SK-N-SH treated with all-trans-retinoic acid at 6 μM for 48 hours (cell line): ENCODE data around the gene POU2F1.

ENCODE experiments used
- ATAC-seq: fragments of 200-7000 bp; cut with Tn5 transposase; 3 replicates; pipeline ENCODE4 v1.9.1; 2020; ENCODE audit warnings: mild to moderate bottlenecking, moderate library complexity
- ARNTL ChIP-seq: fragments of 450-650 bp; formaldehyde crosslinking; IDR thresholded peaks from 2 replicates; pipeline ENCODE4 v1.5.0; 2020; ENCODE audit warnings: low read depth, mild to moderate bottlenecking, moderate library complexity, borderline replicate concordance
- BACH2 ChIP-seq: fragments of 250-450 bp; sonication (Bioruptor Pico); IDR thresholded peaks from 2 replicates; pipeline ENCODE4 v1.9.0; 2021; ENCODE audit warnings: mild to moderate bottlenecking, borderline replicate concordance
- CREB5 ChIP-seq: fragments of 250-450 bp; sonication (Bioruptor Pico); IDR thresholded peaks from 2 replicates; pipeline ENCODE4 v1.5.1; 2020; ENCODE audit warnings: low read depth, mild to moderate bottlenecking, moderate library complexity
- CSDC2 ChIP-seq: fragments of 250-450 bp; sonication (Bioruptor Pico); IDR thresholded peaks from 2 replicates; pipeline ENCODE4 v1.5.0; 2020; ENCODE audit warnings: mild to moderate bottlenecking, moderate library complexity
- ESRRG ChIP-seq: fragments of 250-450 bp; sonication (Bioruptor Pico); IDR thresholded peaks from 2 replicates; pipeline ENCODE4 v1.6.1; 2021; ENCODE audit warnings: mild to moderate bottlenecking
- ISL1 ChIP-seq: fragments of 250-450 bp; sonication (Bioruptor Pico); IDR thresholded peaks from 2 replicates; pipeline ENCODE4 v2.1.2; 2022; ENCODE audit warnings: mild to moderate bottlenecking, moderate library complexity
- OSR1 ChIP-seq: fragments of 250-450 bp; sonication (Bioruptor Pico); IDR thresholded peaks from 2 replicates; pipeline ENCODE4 v1.8.0; 2022; ENCODE audit warnings: moderate library complexity, mild to moderate bottlenecking, inconsistent platforms
- PATZ1 ChIP-seq: fragments of 250-450 bp; sonication (Bioruptor Pico); IDR thresholded peaks from 2 replicates; pipeline ENCODE4 v1.8.0; 2020; ENCODE audit warnings: mild to moderate bottlenecking, moderate library complexity, borderline replicate concordance
- PPARA ChIP-seq: fragments of 250-450 bp; sonication (Bioruptor Pico); IDR thresholded peaks from 2 replicates; pipeline ENCODE4 v1.5.0; 2020; ENCODE audit warnings: mild to moderate bottlenecking, borderline replicate concordance
- RARB ChIP-seq: fragments of 250-450 bp; sonication (Bioruptor Pico); IDR thresholded peaks from 2 replicates; pipeline ENCODE4 v1.8.0; 2021; ENCODE audit warnings: mild to moderate bottlenecking, moderate library complexity
- TCF4 ChIP-seq: fragments of 250-450 bp; sonication (Bioruptor Pico); IDR thresholded peaks from 2 replicates; pipeline ENCODE4 v1.8.0; 2021; ENCODE audit warnings: mild to moderate bottlenecking, moderate library complexity, borderline replicate concordance
- TOX ChIP-seq: fragments of 250-450 bp; sonication (Bioruptor Pico); IDR thresholded peaks from 2 replicates; pipeline ENCODE4 v1.8.0; 2021; ENCODE audit warnings: mild to moderate bottlenecking, moderate library complexity, borderline replicate concordance
- ZC3H10 ChIP-seq: fragments of 250-450 bp; sonication (Bioruptor Pico); IDR thresholded peaks from 2 replicates; pipeline ENCODE4 v1.5.1; 2021; ENCODE audit warnings: mild to moderate bottlenecking, moderate library complexity
- ZFP3 ChIP-seq: fragments of 250-450 bp; sonication (Bioruptor Pico); IDR thresholded peaks from 2 replicates; pipeline ENCODE4 v1.5.0; 2020; ENCODE audit warnings: mild to moderate bottlenecking, moderate library complexity
- ZFP30 ChIP-seq: fragments of 450-650 bp; formaldehyde crosslinking; IDR thresholded peaks from 2 replicates; pipeline ENCODE4 v1.5.0; 2022; ENCODE audit warnings: mild to moderate bottlenecking, moderate library complexity
- ZNF565 ChIP-seq: fragments of 450-650 bp; formaldehyde crosslinking; conservative IDR thresholded peaks from 2 replicates; pipeline ENCODE4 v1.5.0; 2020; ENCODE audit warnings: low read depth, mild to moderate bottlenecking, moderate library complexity
- ZNF70 ChIP-seq: fragments of 450-650 bp; formaldehyde crosslinking; IDR thresholded peaks from 2 replicates; pipeline ENCODE4 v1.5.0; 2020; ENCODE audit warnings: mild to moderate bottlenecking, moderate library complexity
- ZNF8 ChIP-seq: fragments of 450-650 bp; formaldehyde crosslinking; IDR thresholded peaks from 2 replicates; pipeline ENCODE4 v1.5.0; 2020; ENCODE audit warnings: mild to moderate bottlenecking, moderate library complexity
- TF ChIP-seq, protein P1 (sequence below): fragments of 250-450 bp; sonication (Bioruptor Pico); IDR thresholded peaks from 2 replicates; pipeline ENCODE4 v1.5.0; 2020; ENCODE audit warnings: mild to moderate bottlenecking, moderate library complexity
- TF ChIP-seq, protein P2 (sequence below): fragments of 250-450 bp; sonication (Bioruptor Pico); IDR thresholded peaks from 2 replicates; pipeline ENCODE4 v1.5.1; 2021; ENCODE audit warnings: mild to moderate bottlenecking, moderate library complexity

Gene POU2F1

GRCh38 chr1:167191958-167192357 is 28.7 kb upstream of the POU2F1 start (continued):
- TF ChIP-seq CREB5 (CRISPR knock-in tag), result no peak
- TF ChIP-seq ZNF565 (CRISPR knock-in tag), result no peak
- TF ChIP-seq TOX (CRISPR knock-in tag), result no peak
- TF ChIP-seq ZFP3 (CRISPR knock-in tag), result no peak

GRCh38 chr1:167194182-167194581 is 26.5 kb upstream of the POU2F1 start:
- ATAC-seq, result no peak
- TF ChIP-seq, protein P1, sequence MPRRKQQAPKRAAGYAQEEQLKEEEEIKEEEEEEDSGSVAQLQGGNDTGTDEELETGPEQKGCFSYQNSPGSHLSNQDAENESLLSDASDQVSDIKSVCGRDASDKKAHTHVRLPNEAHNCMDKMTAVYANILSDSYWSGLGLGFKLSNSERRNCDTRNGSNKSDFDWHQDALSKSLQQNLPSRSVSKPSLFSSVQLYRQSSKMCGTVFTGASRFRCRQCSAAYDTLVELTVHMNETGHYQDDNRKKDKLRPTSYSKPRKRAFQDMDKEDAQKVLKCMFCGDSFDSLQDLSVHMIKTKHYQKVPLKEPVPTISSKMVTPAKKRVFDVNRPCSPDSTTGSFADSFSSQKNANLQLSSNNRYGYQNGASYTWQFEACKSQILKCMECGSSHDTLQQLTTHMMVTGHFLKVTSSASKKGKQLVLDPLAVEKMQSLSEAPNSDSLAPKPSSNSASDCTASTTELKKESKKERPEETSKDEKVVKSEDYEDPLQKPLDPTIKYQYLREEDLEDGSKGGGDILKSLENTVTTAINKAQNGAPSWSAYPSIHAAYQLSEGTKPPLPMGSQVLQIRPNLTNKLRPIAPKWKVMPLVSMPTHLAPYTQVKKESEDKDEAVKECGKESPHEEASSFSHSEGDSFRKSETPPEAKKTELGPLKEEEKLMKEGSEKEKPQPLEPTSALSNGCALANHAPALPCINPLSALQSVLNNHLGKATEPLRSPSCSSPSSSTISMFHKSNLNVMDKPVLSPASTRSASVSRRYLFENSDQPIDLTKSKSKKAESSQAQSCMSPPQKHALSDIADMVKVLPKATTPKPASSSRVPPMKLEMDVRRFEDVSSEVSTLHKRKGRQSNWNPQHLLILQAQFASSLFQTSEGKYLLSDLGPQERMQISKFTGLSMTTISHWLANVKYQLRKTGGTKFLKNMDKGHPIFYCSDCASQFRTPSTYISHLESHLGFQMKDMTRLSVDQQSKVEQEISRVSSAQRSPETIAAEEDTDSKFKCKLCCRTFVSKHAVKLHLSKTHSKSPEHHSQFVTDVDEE (CRISPR knock-in tag), result no peak
- no peak for TF ChIP-seq ARNTL (CRISPR knock-in tag)
- no peak for TF ChIP-seq ZNF565 (CRISPR knock-in tag)
- TF ChIP-seq ZNF8 (CRISPR knock-in tag), result no peak
- no peak for TF ChIP-seq ESRRG (CRISPR knock-in tag)
- no peak for TF ChIP-seq TOX (CRISPR knock-in tag)

DNA sequence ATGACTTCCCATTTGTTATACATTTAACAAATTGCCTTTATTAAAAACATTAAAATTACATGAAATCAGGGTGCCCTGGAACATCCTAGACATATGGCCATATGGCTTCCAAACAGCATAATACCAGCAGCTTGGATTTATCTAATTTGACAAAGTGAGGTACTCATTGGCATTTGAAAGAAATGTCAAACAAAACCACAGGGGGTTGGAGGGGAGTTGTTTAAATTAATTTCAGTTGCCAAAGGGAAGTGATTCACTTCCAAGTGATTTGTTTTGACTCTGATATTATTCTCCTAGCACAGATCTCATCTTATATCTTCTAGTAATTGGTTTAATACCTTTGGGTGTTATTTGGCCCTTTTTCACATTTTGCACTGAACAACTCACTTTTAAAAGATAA is 24.5 kb upstream of the POU2F1 start:
- TF ChIP-seq ZC3H10 (CRISPR knock-in tag) (no peak), PATZ1 (no peak), ISL1 (CRISPR knock-in tag) (no peak), TOX (CRISPR knock-in tag) (no peak)
- TF ChIP-seq, protein P1 (CRISPR knock-in tag), result no peak
- TF ChIP-seq, protein P2, sequence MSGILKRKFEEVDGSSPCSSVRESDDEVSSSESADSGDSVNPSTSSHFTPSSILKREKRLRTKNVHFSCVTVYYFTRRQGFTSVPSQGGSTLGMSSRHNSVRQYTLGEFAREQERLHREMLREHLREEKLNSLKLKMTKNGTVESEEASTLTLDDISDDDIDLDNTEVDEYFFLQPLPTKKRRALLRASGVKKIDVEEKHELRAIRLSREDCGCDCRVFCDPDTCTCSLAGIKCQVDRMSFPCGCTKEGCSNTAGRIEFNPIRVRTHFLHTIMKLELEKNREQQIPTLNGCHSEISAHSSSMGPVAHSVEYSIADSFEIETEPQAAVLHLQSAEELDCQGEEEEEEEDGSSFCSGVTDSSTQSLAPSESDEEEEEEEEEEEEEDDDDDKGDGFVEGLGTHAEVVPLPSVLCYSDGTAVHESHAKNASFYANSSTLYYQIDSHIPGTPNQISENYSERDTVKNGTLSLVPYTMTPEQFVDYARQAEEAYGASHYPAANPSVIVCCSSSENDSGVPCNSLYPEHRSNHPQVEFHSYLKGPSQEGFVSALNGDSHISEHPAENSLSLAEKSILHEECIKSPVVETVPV (CRISPR knock-in tag), result no peak
- ATAC-seq, result no peak

DNA sequence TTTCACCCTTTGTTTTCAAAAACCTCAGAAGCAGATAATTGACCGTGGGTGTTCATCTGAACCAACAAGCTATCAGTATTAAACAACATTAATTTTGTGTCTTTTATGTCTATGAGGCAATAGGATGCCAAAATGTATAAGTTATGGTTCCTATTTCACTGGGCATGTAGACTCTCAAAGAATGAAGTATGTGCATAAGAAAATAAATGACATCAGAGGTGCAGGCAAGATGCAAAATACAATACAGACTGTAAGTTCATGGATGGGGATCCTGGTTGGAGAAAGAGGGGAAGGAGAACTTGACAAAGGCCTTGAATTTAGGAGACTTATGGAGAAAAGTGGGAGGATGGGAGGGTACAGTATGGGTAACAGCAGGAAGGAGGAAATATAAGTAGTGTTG is 23.4 kb upstream of the POU2F1 start:
- no peak for ATAC-seq
- TF ChIP-seq OSR1 (CRISPR knock-in tag) (no peak), ZC3H10 (CRISPR knock-in tag) (no peak), ZNF70 (CRISPR knock-in tag) (no peak), TCF4 (CRISPR knock-in tag) (no peak), CREB5 (CRISPR knock-in tag) (no peak), PPARA (CRISPR knock-in tag) (no peak), ZFP30 (CRISPR knock-in tag) (no peak), RARB (CRISPR knock-in tag) (no peak), ARNTL (CRISPR knock-in tag) (no peak), ZNF565 (CRISPR knock-in tag) (no peak), BACH2 (no peak), TOX (CRISPR knock-in tag) (no peak), ZNF8 (CRISPR knock-in tag) (no peak), CSDC2 (CRISPR knock-in tag) (no peak)
- TF ChIP-seq, protein P1 (CRISPR knock-in tag), result no peak
